Muscle layer of duodenum (tissue), 2 donors: ENCODE data around the gene CCL22.
"Not testable (repeated sequence)": the region's sequence is repeated elsewhere in the genome, so short reads cannot be mapped to it uniquely, and the experiment has no call there.

Experiments
- H3K27ac ChIP-seq: one replicate; pipeline ENCODE4 v1.7.0; 2013; ENCODE audit warnings: mild to moderate bottlenecking, low read length
- H3K27me3 ChIP-seq: one replicate; pipeline ENCODE4 v1.7.0; 2013; ENCODE audit warnings: low read depth, mild to moderate bottlenecking, control low read depth, low read length
- H3K36me3 ChIP-seq, 2 donors: one replicate each; pipeline ENCODE4 v1.7.0; 2013; ENCODE audit warnings: low read length in 2 of 2, control low read depth in 1 of 2, mild to moderate bottlenecking in 1 of 2; ENCODE audit not compliant: insufficient read depth in 2 of 2, control insufficient read depth in 1 of 2
- H3K4me1 ChIP-seq, 2 donors: one replicate each; pipeline ENCODE4 v1.7.0; 2013; ENCODE audit warnings: low read length in 2 of 2, mild to moderate bottlenecking in 2 of 2, control low read depth in 1 of 2, moderate library complexity in 1 of 2; ENCODE audit not compliant: insufficient read depth in 2 of 2, control insufficient read depth in 1 of 2
- H3K4me3 ChIP-seq, 2 donors: one replicate each; pipeline ENCODE4 v1.7.0; 2013; ENCODE audit warnings: low read length in 2 of 2, low read depth in 1 of 2, mild to moderate bottlenecking in 1 of 2
- H3K9me3 ChIP-seq, 2 donors: one replicate each; pipeline ENCODE4 v1.7.0; 2013; ENCODE audit warnings: low read length in 2 of 2, control low read depth in 1 of 2, mild to moderate bottlenecking in 1 of 2; ENCODE audit not compliant: control insufficient read depth in 1 of 2
- donor health status: healthy.

CCL22 gene

DNA sequence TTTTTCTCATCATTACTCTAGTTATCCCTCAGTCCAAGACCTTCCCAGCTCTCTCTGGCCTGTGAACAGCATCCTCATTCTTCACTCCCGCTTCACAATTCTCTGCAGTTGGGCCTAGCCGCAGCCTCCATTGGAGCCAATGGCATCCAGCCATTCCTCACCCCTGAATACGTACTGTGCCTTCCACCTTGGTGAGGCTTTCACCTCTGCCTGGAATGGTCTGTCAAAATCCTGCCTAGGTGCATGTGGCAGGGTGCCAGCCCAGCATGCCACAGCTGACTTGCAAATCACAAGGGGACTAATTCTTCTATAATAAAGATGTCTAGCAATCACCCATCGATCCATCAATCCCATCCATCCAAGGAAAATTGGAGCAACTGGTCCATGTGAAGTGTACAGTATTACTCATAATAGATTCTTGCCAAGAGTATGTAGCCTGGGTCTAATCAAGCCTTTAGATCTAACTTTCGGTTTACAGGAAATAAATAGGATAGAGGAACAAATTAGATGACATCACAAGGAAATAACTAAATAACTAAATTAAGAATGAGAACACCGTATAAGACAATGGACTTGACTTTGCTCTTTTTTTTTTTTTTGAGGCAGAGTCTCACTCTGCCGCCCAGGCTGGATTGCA is 8.7 kb downstream of the CCL22 start:
- Histone ChIP-seq H3K27me3 (no peaks in the 10 kb centered on the region), H3K4me3 (no peak overlapping the region), H3K27ac (no peak overlapping the region), H3K36me3 (no peaks in the 10 kb centered on the region), H3K9me3 (no peaks in the 10 kb centered on the region), H3K4me1 (peaks cover 0 to 4% of the 10 kb centered on the region in 2 donors)

DNA sequence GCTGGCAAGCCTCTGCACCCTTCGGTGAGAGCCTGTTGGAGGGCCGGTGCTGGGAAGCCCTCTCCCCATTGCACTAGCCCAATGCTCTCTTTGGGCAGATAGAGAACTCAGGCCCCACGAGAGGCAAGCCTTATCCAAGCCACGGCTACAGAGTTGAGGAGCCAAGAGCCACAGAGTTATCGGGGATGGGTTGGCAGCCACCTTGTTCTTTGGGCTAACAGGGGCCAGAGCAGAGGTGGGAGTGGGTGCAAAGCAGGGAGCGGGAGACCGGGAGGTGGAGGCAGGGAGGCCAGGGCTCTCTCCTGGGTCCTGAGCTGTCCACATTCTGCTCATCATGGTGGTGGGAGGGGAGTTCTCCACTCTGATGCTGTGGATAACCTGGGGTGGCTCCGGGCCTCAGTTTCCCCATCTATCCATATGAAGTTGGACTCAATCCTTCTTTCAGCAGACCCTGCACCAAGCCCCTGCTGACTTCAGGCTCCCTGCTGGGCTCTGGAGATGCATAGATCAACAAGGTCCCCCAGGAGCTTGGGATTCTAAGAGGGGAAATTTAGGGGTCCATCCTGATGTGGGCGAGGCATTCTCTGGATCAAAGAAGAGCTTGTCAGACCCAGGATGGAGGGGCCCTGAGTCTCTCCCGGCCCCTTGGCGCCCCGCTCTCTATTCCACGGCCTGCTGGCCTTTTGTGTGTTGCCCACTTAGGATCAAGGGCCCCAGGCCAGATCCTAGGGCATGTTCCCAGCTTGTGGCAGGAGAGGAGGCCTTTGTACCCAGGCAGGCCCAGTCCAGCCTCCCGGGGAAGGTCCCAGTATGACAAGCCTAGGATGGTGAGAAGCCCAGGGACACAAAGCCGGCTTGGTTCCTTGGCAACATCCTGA is 13.2 kb downstream of the CCL22 start:
- Histone ChIP-seq H3K9me3 (no peaks in the 10 kb centered on the region), H3K27ac (no peak overlapping the region), H3K27me3 (no peaks in the 10 kb centered on the region), H3K36me3 (no peaks in the 10 kb centered on the region), H3K4me1 (peaks cover 0 to 11% of the 10 kb centered on the region in 2 donors), H3K4me3 (peak overlapping the region; percentile 63 to 76)

DNA sequence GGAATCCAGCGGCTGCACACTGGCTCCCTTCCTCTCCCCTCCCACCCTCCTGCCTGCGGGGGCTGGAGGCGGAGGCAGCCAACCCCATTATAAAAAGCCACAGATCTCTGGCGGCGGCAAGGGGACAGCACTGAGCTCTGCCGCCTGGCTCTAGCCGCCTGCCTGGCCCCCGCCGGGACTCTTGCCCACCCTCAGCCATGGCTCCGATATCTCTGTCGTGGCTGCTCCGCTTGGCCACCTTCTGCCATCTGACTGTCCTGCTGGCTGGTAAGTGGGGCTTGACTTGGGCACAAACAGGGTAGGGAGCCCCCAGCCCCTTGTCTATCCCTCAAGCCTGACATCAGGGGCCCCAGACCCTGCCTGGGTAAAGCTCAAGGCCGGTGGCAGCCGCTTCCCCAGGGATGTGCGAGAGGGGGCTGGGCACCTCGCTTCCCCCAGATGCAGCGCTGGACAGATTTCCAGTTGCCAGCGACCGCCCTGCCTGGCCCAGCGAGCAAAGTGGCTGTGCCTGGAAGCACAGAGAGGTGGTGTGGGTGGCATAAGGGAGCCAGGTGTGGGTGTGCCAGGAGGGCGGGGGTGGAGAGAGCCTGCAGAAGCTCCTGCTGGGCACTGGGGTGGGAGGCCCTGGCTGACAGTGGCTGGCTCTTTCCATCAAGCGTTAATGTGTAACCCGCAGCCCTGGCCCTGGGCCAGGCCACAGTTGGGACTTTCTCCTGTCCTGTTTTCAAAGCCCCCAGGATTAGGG is 14.0 kb downstream of the CCL22 start, which contains the start of gene CX3CL1:
Gene CX3CL1 (plus strand): TSS at position 119 of the 745 bp plus-strand sequence. CDS start 79 bp downstream, at position 198.
- Histone ChIP-seq H3K27ac (peak within 1 kb of the TSS; percentile 52), H3K9me3 (no peaks in the 10 kb centered on the region), H3K4me1 (peaks cover 0 to 19% of the 10 kb centered on the region in 2 donors), H3K36me3 (no peaks in the 10 kb centered on the region), H3K4me3 (peak within 1 kb of the TSS; percentile 63 to 76), H3K27me3 (no peaks in the 10 kb centered on the region)

DNA sequence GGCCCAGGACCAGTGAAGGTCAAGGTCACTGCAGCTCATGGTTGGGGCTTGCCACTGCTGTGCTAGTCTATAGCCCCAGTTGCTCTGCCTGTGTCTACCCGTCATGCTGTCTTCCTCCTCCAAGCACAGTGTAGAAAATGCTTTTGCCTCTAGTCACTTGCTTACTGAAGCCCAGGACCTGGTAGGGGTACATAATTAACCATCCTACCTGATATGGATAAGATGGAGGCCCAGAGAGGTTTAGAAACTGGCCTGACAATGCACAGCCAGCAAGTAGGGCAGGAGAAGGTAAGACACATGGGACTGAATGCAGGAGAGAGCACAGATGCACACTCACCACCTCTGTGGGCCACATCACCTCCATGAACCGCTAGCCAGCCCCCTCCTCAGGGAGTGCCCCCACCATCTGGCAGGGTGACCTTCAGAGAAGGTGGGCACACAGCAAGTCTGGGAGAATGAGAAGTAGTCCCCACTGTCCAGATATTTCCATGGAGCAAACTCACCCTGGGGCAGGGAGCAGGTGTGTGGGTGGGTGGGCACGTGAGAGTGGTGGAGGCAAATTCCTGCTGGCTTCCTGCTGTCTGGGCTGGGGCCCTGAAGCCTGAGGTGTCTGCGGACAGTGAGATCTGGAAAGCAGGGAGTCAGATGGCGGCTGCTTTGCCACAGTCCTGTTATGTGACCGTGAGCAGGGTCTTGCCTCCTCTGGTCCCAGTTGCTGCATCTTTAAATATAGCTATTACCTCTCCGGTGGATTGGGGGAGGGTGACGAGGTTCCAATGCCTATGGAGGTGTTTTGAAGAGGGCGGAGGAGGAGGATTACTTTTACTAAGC is 14.7 kb downstream of the CCL22 start:
- no peaks in the 10 kb centered on the region for H3K9me3 ChIP-seq
- H3K4me3 ChIP-seq = peak overlapping the region; percentile 63 to 76
- peaks cover 0 to 24% of the 10 kb centered on the region in 2 donors for H3K4me1 ChIP-seq
- H3K27ac ChIP-seq = peak overlapping the region; percentile 52
- no peaks in the 10 kb centered on the region for H3K36me3 ChIP-seq
- no peaks in the 10 kb centered on the region for H3K27me3 ChIP-seq

DNA sequence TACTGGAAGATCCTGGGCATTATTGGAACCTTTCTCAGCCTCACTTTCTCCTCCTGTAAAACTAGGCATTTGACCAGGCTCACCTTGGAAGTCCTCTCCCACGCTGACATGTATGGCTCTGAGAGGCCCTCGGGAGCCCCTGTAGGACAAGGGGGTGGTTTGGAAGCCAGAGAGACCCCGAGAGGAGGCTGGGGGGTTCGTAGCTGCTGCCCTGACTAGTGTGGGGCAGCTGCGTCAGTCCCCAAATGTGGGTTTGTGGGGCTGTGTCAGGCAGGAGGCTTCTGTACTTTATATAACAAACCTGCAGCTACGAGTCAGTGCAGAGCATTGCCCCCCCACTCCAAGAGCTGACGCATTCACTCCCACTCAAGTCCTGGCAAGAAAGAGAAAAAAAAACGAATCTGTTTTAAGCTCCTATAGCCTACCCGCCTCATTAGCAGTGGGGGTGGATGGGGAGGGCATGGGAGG is 15.5 kb downstream of the CCL22 start:
- Histone ChIP-seq H3K27me3 (no peaks in the 10 kb centered on the region), H3K36me3 (no peaks in the 10 kb centered on the region), H3K4me3 (peak overlapping the region; percentile 63 to 76), H3K27ac (no peak overlapping the region), H3K4me1 (peaks cover 0 to 27% of the 10 kb centered on the region in 2 donors), H3K9me3 (no peaks in the 10 kb centered on the region)

DNA sequence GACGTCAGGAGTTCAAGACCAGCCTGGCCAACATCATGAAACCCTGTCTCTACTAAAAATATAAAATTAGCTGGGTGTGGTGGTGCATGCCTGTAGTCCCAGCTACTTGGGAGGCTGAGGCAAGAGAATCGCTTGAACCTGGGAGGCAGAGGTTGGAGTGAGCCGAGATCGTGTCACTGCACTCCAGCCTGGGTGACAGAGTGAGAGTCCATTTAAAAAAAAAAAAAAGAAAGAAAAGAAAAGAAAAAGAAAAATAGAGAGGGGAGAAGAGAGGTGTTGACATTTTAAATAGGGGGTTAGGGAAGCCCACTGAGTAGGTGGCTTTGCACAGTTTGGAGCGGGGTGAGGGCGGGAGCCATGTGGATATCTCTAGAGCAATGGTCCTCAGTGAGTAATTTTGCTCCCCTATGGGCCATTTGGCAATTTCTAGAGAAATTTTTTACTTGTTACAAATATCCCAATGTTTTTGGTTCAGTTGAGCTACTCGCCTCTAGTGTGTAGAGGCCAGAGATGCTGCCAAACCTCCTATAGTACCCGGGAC is 16.4 kb downstream of the CCL22 start:
- not testable (repeated sequence) for H3K9me3 ChIP-seq, H3K27ac ChIP-seq, H3K4me3 ChIP-seq, H3K36me3 ChIP-seq, H3K27me3 ChIP-seq
- peaks cover 0 to 34% of the 10 kb centered on the region in 2 donors for H3K4me1 ChIP-seq

DNA sequence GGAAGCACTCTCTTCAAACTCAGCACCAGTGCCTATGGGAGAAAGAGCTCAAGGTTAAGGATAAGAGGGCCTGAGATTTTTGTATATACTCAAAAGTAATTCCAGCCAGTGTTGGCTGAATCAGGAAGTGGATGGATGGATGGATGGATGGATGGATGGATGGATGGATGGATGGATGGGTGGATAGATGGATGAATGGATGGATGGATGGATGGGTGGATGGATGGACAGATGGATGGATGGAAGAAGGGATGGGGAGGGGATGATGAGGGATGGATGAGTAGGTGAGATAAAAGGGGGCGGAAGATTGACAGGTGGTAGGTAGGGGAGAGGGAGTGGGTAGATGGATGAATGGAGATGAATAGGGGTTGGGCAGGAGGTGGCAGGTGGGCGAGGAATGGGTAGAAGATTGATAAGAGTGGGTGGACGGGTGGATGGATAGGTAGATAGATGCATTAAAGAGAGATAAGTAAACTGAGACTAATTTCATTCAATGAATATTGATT is 17.8 kb downstream of the CCL22 start:
- H3K36me3 ChIP-seq = peaks cover 0 to 3% of the 10 kb centered on the region in 2 donors
- no peaks in the 10 kb centered on the region for H3K9me3 ChIP-seq
- peaks cover 0 to 34% of the 10 kb centered on the region in 2 donors for H3K4me1 ChIP-seq
- H3K27me3 ChIP-seq = no peaks in the 10 kb centered on the region
- H3K4me3 ChIP-seq = no peak overlapping the region
- no peak overlapping the region for H3K27ac ChIP-seq

DNA sequence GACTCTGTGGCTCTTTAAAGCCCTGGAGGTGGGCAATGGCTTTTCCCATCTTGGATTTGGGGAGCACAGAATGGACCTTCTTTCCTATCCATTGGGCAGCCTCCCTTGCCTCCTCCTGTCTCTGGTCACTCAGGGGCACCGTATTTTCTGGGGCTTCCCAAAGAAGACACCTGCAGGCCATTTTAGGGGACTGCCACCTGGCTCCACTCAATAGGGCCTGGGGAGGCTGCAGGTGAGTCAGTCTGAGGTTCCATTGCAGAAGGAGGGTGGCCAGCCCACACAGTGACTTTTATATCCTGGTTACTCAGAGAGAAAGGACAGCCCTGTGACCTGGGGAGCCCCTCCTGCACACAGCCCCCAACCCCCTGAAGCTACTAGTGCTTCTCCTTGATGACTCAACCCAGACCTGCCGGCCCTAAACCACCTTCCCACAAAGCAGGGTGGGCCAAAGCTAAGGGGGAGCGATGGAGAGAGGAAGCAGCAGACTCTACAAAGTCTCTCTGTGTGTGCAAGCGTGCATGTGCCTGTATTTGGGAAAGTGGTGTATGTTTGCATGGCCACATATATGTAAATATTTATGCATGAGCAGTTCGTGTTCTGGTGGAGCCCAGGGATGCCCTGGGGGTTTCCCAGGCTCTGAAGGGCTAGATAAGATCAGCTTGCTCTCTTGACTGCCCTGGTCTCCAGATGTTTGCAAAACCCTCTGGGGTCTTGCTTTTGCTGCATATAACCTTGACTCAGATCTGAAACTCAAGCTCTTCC is 18.7 kb downstream of the CCL22 start:
- Histone ChIP-seq H3K4me1 (peaks cover 0 to 30% of the 10 kb centered on the region in 2 donors), H3K9me3 (no peaks in the 10 kb centered on the region), H3K27ac (no peak overlapping the region)

DNA sequence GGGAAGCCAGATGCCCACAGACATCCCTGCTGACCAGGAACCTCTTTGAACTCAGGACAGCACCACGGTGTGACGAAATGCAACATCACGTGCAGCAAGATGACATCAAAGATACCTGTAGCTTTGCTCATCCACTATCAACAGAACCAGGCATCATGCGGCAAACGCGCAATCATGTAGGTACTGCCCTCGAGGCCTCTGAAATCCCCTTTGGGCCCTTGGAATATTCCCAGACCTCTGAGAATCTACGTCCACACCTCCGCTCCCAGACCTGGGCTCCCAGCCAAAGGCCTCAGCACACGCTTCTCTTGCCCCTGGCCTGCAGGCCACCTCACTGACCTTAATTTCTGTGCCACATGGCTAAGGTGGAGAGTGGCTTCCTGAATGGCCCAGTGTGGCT is 21.0 kb downstream of the CCL22 start:
- Histone ChIP-seq H3K4me3 (no peak overlapping the region), H3K4me1 (peaks cover 7 to 37% of the 10 kb centered on the region in 2 donors), H3K27me3 (no peaks in the 10 kb centered on the region), H3K27ac (no peak overlapping the region), H3K36me3 (peaks cover 0 to 3% of the 10 kb centered on the region in 2 donors), H3K9me3 (no peaks in the 10 kb centered on the region)

More for the DNA sequence above, 18.7 kb downstream of the CCL22 start:
- H3K36me3 ChIP-seq = peaks cover 0 to 3% of the 10 kb centered on the region in 2 donors
- no peaks in the 10 kb centered on the region for H3K27me3 ChIP-seq
- H3K4me3 ChIP-seq = no peak overlapping the region
